Vagina (tissue), 2 donors: ENCODE data around the gene UPF3A. TPM values are rescaled to one million over a fixed set of nuclear protein-coding genes. Genes with fewer than 3 reads are reported as not detected.
A peak's percentile ranks its signal among the peaks of the same experiment; 100 is the strongest.

ENCODE experiments used
- DNase-seq, 2 donors: peaks; one replicate each; pipeline ENCODE4 v3.0.0-alpha.2; 2017; ENCODE audit errors: extremely low spot score in 2 of 2
- H3K27ac ChIP-seq: fragments of 200-600 bp; sonication (generic); one replicate; pipeline ENCODE4 v1.5.1; 2019
- H3K27me3 ChIP-seq: fragments of 200-600 bp; sonication (generic); one replicate; pipeline ENCODE4 v1.5.1; 2019
- H3K36me3 ChIP-seq, 2 donors: fragments of 200-600 bp; sonication (generic); one replicate each; pipeline ENCODE4 v1.5.1; 2017 to 2019
- H3K4me1 ChIP-seq: fragments of 200-600 bp; sonication (generic); one replicate; pipeline ENCODE4 v1.5.1; 2019
- H3K4me3 ChIP-seq, 2 donors: fragments of 200-600 bp; sonication (generic); 1 replicate in 1 of 2; 2 replicates in 1 of 2; pipeline ENCODE4 v1.5.1; 2016 to 2019
- H3K9me3 ChIP-seq: fragments of 200-600 bp; sonication (generic); one replicate; pipeline ENCODE4 v1.5.1; 2019
- CTCF ChIP-seq, 3 experiments: fragments of 450-650 bp in 2 of 3; fragments of 200-600 bp in 1 of 3; sonication (generic) in 1 of 3; IDR thresholded peaks; one replicate each; pipeline ENCODE4 v1.5.1; 2017 to 2019; ENCODE audit warnings: antibody characterized with exemption in 3 of 3, mild to moderate bottlenecking in 2 of 3, moderate library complexity in 2 of 3
- POLR2A ChIP-seq, 2 donors: fragments of 450-650 bp; IDR thresholded peaks; one replicate each; pipeline ENCODE4 v1.6.1; 2017; ENCODE audit warnings: antibody characterized with exemption in 2 of 2, mild to moderate bottlenecking in 2 of 2, moderate library complexity in 2 of 2
- POLR2AphosphoS5 ChIP-seq, 2 donors: sonication (generic); formaldehyde crosslinking; IDR thresholded peaks; one replicate each; pipeline ENCODE4 v1.9.0; 2017; ENCODE audit warnings: antibody characterized with exemption in 2 of 2, mild to moderate bottlenecking in 2 of 2, low read depth in 1 of 2; ENCODE audit not compliant: insufficient read depth in 1 of 2
- intact Hi-C: fragments of 100-400 bp; cut with DNase I; formaldehyde crosslinking; loops from one replicate; pipeline ENCODE4 v1.15.1; 2023
- total RNA-seq: library from RNA; depleted of rRNA; stranded (reverse); fragments of >200 nt; gene quantifications from one replicate; pipeline ENCODE4 v1.2.3, GENCODE V29; 2016

Gene UPF3A
- total RNA-seq, 1 donor from 2014 or later: 31.2 TPM

- Histone ChIP-seq H3K4me3 (no peak overlapping the region), H3K36me3 (peaks cover 0 to 18% of the 10 kb centered on the region in 2 donors), H3K9me3 (no peaks in the 10 kb centered on the region), H3K27ac (no peak overlapping the region), H3K4me1 (peaks cover 10% of the 10 kb centered on the region), H3K27me3 (no peaks in the 10 kb centered on the region)
- TF ChIP-seq POLR2A (IDR thresholded peaks at IDR 0.05) (no peak), CTCF (IDR thresholded peaks at IDR 0.05) (no peak), POLR2AphosphoS5 (IDR thresholded peaks at IDR 0.05; ENCODE audit: insufficient read depth in 1 of 2, low read depth in 1 of 2) (no peak)
- intact Hi-C loops: no loop called here
- no peak for DNase-seq
These were observed 28.5 kb downstream of the UPF3A start for GRCh38 chr13:114309806-114310410.

- Histone ChIP-seq H3K9me3 (no peaks in the 10 kb centered on the region), H3K36me3 (peaks cover 0 to 12% of the 10 kb centered on the region in 2 donors), H3K4me1 (peaks cover 20% of the 10 kb centered on the region), H3K27ac (no peak overlapping the region), H3K27me3 (no peaks in the 10 kb centered on the region), H3K4me3 (no peak overlapping the region)
- intact Hi-C loops: no loop called here
- no peak for DNase-seq
- TF ChIP-seq POLR2A (IDR thresholded peaks at IDR 0.05) (no peak), CTCF (IDR thresholded peaks at IDR 0.05) (no peak), POLR2AphosphoS5 (IDR thresholded peaks at IDR 0.05; ENCODE audit: insufficient read depth in 1 of 2, low read depth in 1 of 2) (no peak)
These were observed 29.6 kb downstream of the UPF3A start for GRCh38 chr13:114310956-114311355.

GRCh38 chr13:114311387-114311786, 30.0 kb downstream of the UPF3A start:
- H3K4me3 ChIP-seq: no peak overlapping the region
- H3K9me3 ChIP-seq: no peaks in the 10 kb centered on the region
- no peak for TF ChIP-seq POLR2AphosphoS5 (IDR thresholded peaks at IDR 0.05; ENCODE audit: insufficient read depth in 1 of 2, low read depth in 1 of 2)
- TF ChIP-seq POLR2A (IDR thresholded peaks at IDR 0.05): no peak
- no peak for TF ChIP-seq CTCF (IDR thresholded peaks at IDR 0.05)
- peaks cover 0 to 7% of the 10 kb centered on the region in 2 donors for H3K36me3 ChIP-seq
- DNase-seq: no peak
- intact Hi-C loops: no loop called here
- H3K4me1 ChIP-seq: peaks cover 25% of the 10 kb centered on the region
- H3K27ac ChIP-seq: no peak overlapping the region
- no peaks in the 10 kb centered on the region for H3K27me3 ChIP-seq

GRCh38 chr13:114311908-114312307, 30.5 kb downstream of the UPF3A start:
- intact Hi-C loops: no loop called here
- peaks cover 30% of the 10 kb centered on the region for H3K4me1 ChIP-seq
- H3K36me3 ChIP-seq: peaks cover 0 to 2% of the 10 kb centered on the region in 2 donors
- no peaks in the 10 kb centered on the region for H3K27me3 ChIP-seq
- H3K9me3 ChIP-seq: no peaks in the 10 kb centered on the region
- no peak for TF ChIP-seq POLR2AphosphoS5 (IDR thresholded peaks at IDR 0.05; ENCODE audit: insufficient read depth in 1 of 2, low read depth in 1 of 2)
- no peak for TF ChIP-seq CTCF (IDR thresholded peaks at IDR 0.05)
- TF ChIP-seq POLR2A (IDR thresholded peaks at IDR 0.05): no peak
- no peak for DNase-seq
- H3K4me3 ChIP-seq: no peak overlapping the region
- no peak overlapping the region for H3K27ac ChIP-seq

GRCh38 chr13:114313061-114313860, 31.9 kb downstream of the UPF3A start:
- H3K27me3 ChIP-seq: no peaks in the 10 kb centered on the region
- peak overlapping the region; percentile 71 for H3K27ac ChIP-seq
- H3K9me3 ChIP-seq: no peaks in the 10 kb centered on the region
- TF ChIP-seq POLR2AphosphoS5 (IDR thresholded peaks at IDR 0.05; ENCODE audit: insufficient read depth in 1 of 2, low read depth in 1 of 2) (no peak), POLR2A (IDR thresholded peaks at IDR 0.05) (no peak), CTCF (IDR thresholded peaks at IDR 0.05) (no peak)
- H3K4me3 ChIP-seq: peak overlapping the region; percentile 56 to 98
- H3K36me3 ChIP-seq: no peaks in the 10 kb centered on the region
- intact Hi-C loops: no loop called here
- H3K4me1 ChIP-seq: peaks cover 43% of the 10 kb centered on the region
- DNase-seq: no peak
